ENCODE measurements around the gene LTF. TPM values are rescaled to one million over a fixed set of nuclear protein-coding genes. Genes with fewer than 3 reads are reported as not detected.

Gene LTF
- total RNA-seq, 1 experiment from 2014 or later, result not detected

GRCh38 chr3:46453526-46454208 lies 11.0 kb downstream of the LTF start:
- no peak for ATAC-seq

More at GRCh38 chr3:46453526-46454208, 11.0 kb downstream of the LTF start:
- Histone ChIP-seq H3K9me2 (ENCODE audit: insufficient read depth) (no peaks in the 10 kb centered on the region), H3K27ac (ENCODE audit: low read depth, low read length) (no peak overlapping the region), H3K9me3 (ENCODE audit: control insufficient read depth in 1 of 2, insufficient read depth in 1 of 2, low read depth in 1 of 2, low read length in 2 of 2) (no peaks in the 10 kb centered on the region), H3K4me3 (replicated peaks in 1 of 2; ENCODE audit: low read depth in 1 of 2, low read length in 2 of 2) (no peak overlapping the region), H4K20me1 (ENCODE audit: insufficient read depth) (no peaks in the 10 kb centered on the region), H3K4me1 (ENCODE audit: control insufficient read depth in 1 of 2, insufficient read depth in 2 of 2, low read length in 2 of 2) (no peaks in the 10 kb centered on the region), H3K9ac (ENCODE audit: low read length) (no peak overlapping the region), H3K27me3 (ENCODE audit: insufficient read depth, low read length) (0 out of 2 replicates have a peak, but pooled peaks cover 13% of the 10 kb centered on the region), H3K4me2 (ENCODE audit: low read length) (no peak overlapping the region), H3K79me2 (ENCODE audit: insufficient read depth, low read length) (no peaks in the 10 kb centered on the region), H2AFZ (ENCODE audit: low read depth, low read length, poor library complexity, severe bottlenecking) (no peak overlapping the region), H3K36me3 (ENCODE audit: control insufficient read depth in 1 of 2, insufficient read depth in 2 of 2, low read length in 2 of 2) (no peaks in the 10 kb centered on the region)
- intact Hi-C loops (cut with micrococcal nuclease), result no loop called here
- ChIA-PET RAD21 (ENCODE audit: low non-redundant PET in 1 of 2, low total read pairs in 2 of 2, uncharacterized antibody in 2 of 2, unreplicated experiment in 2 of 2) (no interaction called here), CTCF (no interaction called here), POLR2A (no interaction called here)
- no peak for DNase-seq (ENCODE audit: low read depth, low spot score)
- no TSS peak for BruUV-seq (replicated peaks)
- TF ChIP-seq ZBTB33 (IDR thresholded peaks at IDR 0.05; ENCODE audit: extremely low read depth, insufficient replicate concordance, low read length), result no peak
- no peak for TF ChIP-seq CEBPB (IDR thresholded peaks at IDR 0.05; ENCODE audit: low read depth)
- no peak for TF ChIP-seq RAD21 (IDR thresholded peaks at IDR 0.05; ENCODE audit: low read depth)
- TF ChIP-seq, protein P1, sequence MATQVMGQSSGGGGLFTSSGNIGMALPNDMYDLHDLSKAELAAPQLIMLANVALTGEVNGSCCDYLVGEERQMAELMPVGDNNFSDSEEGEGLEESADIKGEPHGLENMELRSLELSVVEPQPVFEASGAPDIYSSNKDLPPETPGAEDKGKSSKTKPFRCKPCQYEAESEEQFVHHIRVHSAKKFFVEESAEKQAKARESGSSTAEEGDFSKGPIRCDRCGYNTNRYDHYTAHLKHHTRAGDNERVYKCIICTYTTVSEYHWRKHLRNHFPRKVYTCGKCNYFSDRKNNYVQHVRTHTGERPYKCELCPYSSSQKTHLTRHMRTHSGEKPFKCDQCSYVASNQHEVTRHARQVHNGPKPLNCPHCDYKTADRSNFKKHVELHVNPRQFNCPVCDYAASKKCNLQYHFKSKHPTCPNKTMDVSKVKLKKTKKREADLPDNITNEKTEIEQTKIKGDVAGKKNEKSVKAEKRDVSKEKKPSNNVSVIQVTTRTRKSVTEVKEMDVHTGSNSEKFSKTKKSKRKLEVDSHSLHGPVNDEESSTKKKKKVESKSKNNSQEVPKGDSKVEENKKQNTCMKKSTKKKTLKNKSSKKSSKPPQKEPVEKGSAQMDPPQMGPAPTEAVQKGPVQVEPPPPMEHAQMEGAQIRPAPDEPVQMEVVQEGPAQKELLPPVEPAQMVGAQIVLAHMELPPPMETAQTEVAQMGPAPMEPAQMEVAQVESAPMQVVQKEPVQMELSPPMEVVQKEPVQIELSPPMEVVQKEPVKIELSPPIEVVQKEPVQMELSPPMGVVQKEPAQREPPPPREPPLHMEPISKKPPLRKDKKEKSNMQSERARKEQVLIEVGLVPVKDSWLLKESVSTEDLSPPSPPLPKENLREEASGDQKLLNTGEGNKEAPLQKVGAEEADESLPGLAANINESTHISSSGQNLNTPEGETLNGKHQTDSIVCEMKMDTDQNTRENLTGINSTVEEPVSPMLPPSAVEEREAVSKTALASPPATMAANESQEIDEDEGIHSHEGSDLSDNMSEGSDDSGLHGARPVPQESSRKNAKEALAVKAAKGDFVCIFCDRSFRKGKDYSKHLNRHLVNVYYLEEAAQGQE (IDR thresholded peaks at IDR 0.05; ENCODE audit: low read depth), result 0 out of 2 replicates have a peak, but pooled peaks have one; percentile 24
